NCI-H774 (cell line): Measurements from ENCODE around the gene CYYR1.
"Not testable (repeated sequence)": the region's sequence is repeated elsewhere in the genome, so short reads cannot be mapped to it uniquely, and the experiment has no call there.

Source experiments
- DNase-seq: peaks from one replicate; lab custom pipeline; 2025; lab: John Stamatoyannopoulos, UW

Gene CYYR1

GRCh38 chr21:26489781-26490180 lies 83.3 kb downstream of the CYYR1 start:
- DNase-seq = no peak

- no peak for DNase-seq
Measured at GRCh38 chr21:26487981-26488480, 85.1 kb downstream of the CYYR1 start.

- DNase-seq = no peak
Measured at GRCh38 chr21:26473471-26473870, 99.6 kb downstream of the CYYR1 start.

GRCh38 chr21:26471099-26471471 lies 102.0 kb downstream of the CYYR1 start:
- no peak for DNase-seq

GRCh38 chr21:26470351-26471098 lies 102.6 kb downstream of the CYYR1 start:
- no peak for DNase-seq

GRCh38 chr21:26469789-26470188 lies 103.3 kb downstream of the CYYR1 start:
- DNase-seq = no peak

- no peak for DNase-seq
Measured at GRCh38 chr21:26465916-26466315, 107.2 kb downstream of the CYYR1 start.

- DNase-seq = no peak
Measured at GRCh38 chr21:26461500-26461899, 111.6 kb downstream of the CYYR1 start.

- no peak for DNase-seq
Measured at GRCh38 chr21:26460621-26461020, 112.5 kb downstream of the CYYR1 start.

GRCh38 chr21:26458854-26459253 lies 114.2 kb downstream of the CYYR1 start:
- DNase-seq = not testable (repeated sequence)

GRCh38 chr21:26457817-26458216 lies 115.3 kb downstream of the CYYR1 start:
- no peak for DNase-seq

- no peak for DNase-seq
Measured at GRCh38 chr21:26453267-26453666, 119.8 kb downstream of the CYYR1 start.

- DNase-seq = no peak
Measured at GRCh38 chr21:26451081-26451740, 121.9 kb downstream of the CYYR1 start.

- DNase-seq = no peak
Measured at GRCh38 chr21:26449161-26449560, 123.9 kb downstream of the CYYR1 start.

GRCh38 chr21:26448751-26449150 lies 124.3 kb downstream of the CYYR1 start:
- no peak for DNase-seq

GRCh38 chr21:26447932-26448475 lies 125.1 kb downstream of the CYYR1 start:
- DNase-seq = no peak

GRCh38 chr21:26445440-26445839 lies 127.6 kb downstream of the CYYR1 start:
- no peak for DNase-seq

- DNase-seq = no peak
Measured at GRCh38 chr21:26444646-26445045, 128.4 kb downstream of the CYYR1 start.

GRCh38 chr21:26443867-26444266 lies 129.2 kb downstream of the CYYR1 start:
- DNase-seq = no peak

- DNase-seq = no peak
Measured at GRCh38 chr21:26443291-26443690, 129.8 kb downstream of the CYYR1 start.

- no peak for DNase-seq
Measured at GRCh38 chr21:26441149-26441548, 131.9 kb downstream of the CYYR1 start.

- no peak for DNase-seq
Measured at GRCh38 chr21:26438976-26439375, 134.1 kb downstream of the CYYR1 start.

- DNase-seq = no peak
Measured at GRCh38 chr21:26437326-26438009, 135.6 kb downstream of the CYYR1 start.
